Activated CD4-positive, CD25-positive, alpha-beta regulatory T cell treated with anti-CD3 and anti-CD28 coated beads, Interleukin-2, amount 50 U/mL, for 24 hours (primary cell): ENCODE results near the gene SLC37A3.
"Not testable (repeated sequence)": the region's sequence is repeated elsewhere in the genome, so short reads cannot be mapped to it uniquely, and the experiment has no call there.

Experiments used
- ATAC-seq, 2 donors: fragments of 150-1000 bp; cut with Tn5 transposase; one replicate each; pipeline ENCODE4 v1.10.0; 2021; ENCODE audit warnings: mild to moderate bottlenecking in 1 of 2, moderate library complexity in 1 of 2

The SLC37A3 gene

GRCh38 chr7:140311128-140311527 is 87.2 kb downstream of the SLC37A3 start:
- ATAC-seq, result not testable (repeated sequence)

GRCh38 chr7:140310337-140311002 is 87.9 kb downstream of the SLC37A3 start:
- no peak for ATAC-seq

GRCh38 chr7:140308060-140308459 is 90.3 kb downstream of the SLC37A3 start:
- no peak for ATAC-seq

DNA sequence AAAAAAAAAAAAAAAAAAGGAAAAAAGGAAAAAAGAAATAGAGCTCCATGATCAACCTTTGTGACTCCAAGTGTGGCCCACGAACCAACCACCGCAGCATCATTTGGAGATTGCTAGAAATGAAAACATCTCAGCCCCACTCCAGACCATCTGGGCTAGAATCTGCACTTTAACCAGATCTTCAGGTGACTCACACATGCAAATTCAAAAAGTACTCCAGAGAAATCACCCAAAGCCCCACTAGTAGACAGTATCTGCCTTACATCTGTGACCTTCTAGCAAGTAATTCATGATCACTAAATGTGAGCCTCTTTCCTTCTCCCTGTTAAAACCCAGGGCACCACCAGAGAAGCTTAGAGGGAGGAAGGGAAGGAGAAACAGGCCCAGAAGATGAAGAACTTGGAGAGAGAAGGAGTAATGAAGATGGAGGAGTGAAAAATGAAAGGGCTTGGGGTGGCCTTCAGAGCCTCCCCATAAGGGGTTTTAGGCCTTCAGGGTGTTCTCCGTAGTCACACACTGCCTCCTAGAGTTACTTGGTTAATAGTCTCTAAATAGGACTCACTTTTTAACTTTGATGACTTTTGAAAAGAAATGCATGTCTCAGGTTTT is 94.0 kb downstream of the SLC37A3 start:
- peak; percentile 83 to 85 for ATAC-seq

- no peak for ATAC-seq
Measured at GRCh38 chr7:140300243-140301136, 97.8 kb downstream of the SLC37A3 start.

GRCh38 chr7:140298213-140298612 is 100.1 kb downstream of the SLC37A3 start:
- no peak for ATAC-seq

GRCh38 chr7:140297192-140297591 is 101.1 kb downstream of the SLC37A3 start:
- ATAC-seq, result no peak

DNA sequence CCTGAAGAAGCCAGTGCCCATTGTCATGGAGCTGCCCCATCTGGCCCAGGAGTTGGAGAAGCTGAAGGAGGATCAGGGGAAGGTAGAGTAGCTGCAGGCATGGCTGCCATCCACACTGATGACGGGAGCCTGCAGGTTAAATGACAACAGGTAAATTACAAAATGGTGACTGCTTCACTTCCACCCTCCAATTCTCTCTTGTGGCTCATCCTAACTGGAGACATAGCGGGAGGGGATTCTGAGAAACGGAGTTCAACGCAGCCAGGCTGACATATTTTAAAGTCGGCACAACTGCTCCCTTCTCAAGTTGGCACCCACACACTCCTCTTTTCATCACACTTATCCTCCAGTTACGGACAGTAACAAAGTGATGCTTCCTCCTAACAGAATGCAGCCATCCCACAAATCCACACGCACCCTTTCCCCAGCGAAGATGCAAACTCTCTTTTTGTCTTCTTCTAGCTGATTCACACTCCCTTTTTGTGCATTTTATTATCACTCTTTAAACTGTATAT is 103.0 kb downstream of the SLC37A3 start:
- no peak for ATAC-seq

DNA sequence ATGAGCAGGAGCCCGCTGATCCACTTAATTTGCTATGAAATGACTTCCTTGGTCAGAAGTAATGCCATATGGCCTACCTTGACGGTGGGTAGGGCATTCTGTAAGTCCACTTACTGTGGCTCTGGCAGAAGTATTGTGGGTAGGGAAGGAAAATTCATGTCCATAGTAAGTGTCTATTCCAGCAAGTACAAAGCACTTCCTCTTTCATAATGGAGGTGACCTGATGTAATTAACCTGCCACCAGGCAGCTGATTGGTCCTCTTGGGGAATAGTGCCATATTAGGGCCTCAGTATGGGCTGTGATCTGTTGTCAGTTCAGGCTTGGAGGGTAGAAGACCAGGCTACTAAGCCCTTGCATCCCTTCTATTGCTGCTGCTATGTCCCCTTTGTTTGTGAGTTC is 103.9 kb downstream of the SLC37A3 start:
- ATAC-seq, result no peak

DNA sequence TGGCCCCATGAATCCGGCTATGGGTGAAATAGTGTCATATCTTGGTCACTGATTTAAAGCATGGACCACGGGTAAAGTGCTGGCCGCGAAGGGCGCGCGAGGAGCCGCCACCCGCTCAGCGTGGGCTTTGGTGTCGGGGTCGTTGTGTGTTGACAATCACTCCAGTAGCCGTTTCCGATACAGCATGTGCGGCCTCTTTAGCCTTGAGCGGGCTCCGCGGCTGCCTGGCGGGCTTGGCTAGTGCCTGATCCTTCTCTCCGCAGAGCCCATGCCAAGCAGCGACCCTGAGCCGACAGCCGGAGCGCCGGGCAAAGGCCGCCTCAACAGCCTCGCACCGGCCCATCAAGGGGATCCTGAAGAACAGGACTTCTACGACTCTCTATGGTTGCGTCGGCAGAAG is 105.9 kb downstream of the SLC37A3 start:
- ATAC-seq, result no peak

DNA sequence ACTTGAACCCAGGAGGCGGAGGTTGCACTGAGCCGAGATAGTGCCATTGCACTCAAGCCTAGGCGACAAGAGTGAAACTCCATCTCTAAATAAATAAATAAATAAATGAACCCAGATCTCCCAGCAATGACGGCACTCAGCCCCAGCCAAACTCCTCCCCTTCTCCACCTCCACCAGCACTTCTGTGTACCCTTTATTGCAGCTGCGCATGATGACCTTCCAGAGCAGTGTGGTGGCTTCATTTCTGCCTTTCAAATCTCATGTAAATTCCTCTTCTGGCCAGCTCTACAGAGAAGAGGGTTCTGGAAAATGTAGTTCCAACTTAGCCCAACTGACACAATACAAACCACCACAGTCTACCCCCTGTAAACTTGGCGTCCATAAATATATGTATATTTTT is 108.5 kb downstream of the SLC37A3 start:
- ATAC-seq, result no peak

GRCh38 chr7:140287988-140288387 is 110.3 kb downstream of the SLC37A3 start:
- ATAC-seq, result no peak

DNA sequence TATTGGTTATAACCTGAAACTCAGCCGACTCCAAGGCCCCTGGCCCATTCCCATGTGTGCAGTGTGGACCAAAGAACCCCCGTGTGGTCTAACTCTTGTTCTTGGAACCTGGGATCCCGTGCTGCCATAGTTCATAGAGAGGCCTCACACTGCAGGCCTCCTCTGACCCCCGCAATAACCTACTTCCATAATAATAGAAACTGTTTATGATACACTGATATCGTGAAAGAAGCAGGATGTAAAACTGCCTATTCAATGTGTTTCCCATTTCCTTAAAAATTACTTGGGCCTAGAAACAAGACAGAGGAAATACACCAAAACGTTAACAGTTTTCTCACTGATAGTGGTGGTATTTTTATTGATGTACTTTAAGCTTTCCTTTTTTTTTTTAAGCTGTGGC is 112.4 kb downstream of the SLC37A3 start:
- ATAC-seq, result no peak

- no peak for ATAC-seq
Measured at GRCh38 chr7:140284062-140284461, 114.3 kb downstream of the SLC37A3 start.
